NCI-H2196 treated with DMSO at 0.1 percent for 48 hours (cell line): ENCODE results near the gene ARID5B.

Source experiments
- DNase-seq: peaks from one replicate; lab custom pipeline; 2025; ENCODE audit not compliant: unreplicated experiment; lab: John Stamatoyannopoulos, UW

The ARID5B gene

GRCh38 chr10:61937631-61938351, 36.3 kb downstream of the ARID5B start:
- DNase-seq: no peak

GRCh38 chr10:61939902-61940301, 38.4 kb downstream of the ARID5B start:
- DNase-seq: no peak

GRCh38 chr10:61941202-61941681, 39.7 kb downstream of the ARID5B start:
- no peak for DNase-seq

GRCh38 chr10:61942604-61943461, 41.3 kb downstream of the ARID5B start:
- no peak for DNase-seq

GRCh38 chr10:61943674-61944378, 42.3 kb downstream of the ARID5B start:
- no peak for DNase-seq

GRCh38 chr10:61944410-61945147, 43.1 kb downstream of the ARID5B start:
- no peak for DNase-seq

GRCh38 chr10:61949687-61950086, 48.2 kb downstream of the ARID5B start:
- DNase-seq: no peak

- DNase-seq: no peak
Measured at GRCh38 chr10:61950449-61951143, 49.1 kb downstream of the ARID5B start.

GRCh38 chr10:61951144-61951483, 49.6 kb downstream of the ARID5B start:
- DNase-seq: no peak

GRCh38 chr10:61952028-61952674, 50.7 kb downstream of the ARID5B start:
- DNase-seq: no peak

- DNase-seq: no peak
Measured at GRCh38 chr10:61953183-61953582, 51.7 kb downstream of the ARID5B start.

GRCh38 chr10:61957806-61958205, 56.3 kb downstream of the ARID5B start:
- no peak for DNase-seq

- no peak for DNase-seq
Measured at GRCh38 chr10:61958311-61958710, 56.8 kb downstream of the ARID5B start.

GRCh38 chr10:61958805-61959204, 57.3 kb downstream of the ARID5B start:
- no peak for DNase-seq

GRCh38 chr10:61959814-61960213, 58.3 kb downstream of the ARID5B start:
- DNase-seq: no peak

- no peak for DNase-seq
Measured at GRCh38 chr10:61960396-61961120, 59.1 kb downstream of the ARID5B start.

- no peak for DNase-seq
Measured at GRCh38 chr10:61961278-61961677, 59.8 kb downstream of the ARID5B start.

GRCh38 chr10:61962971-61963370, 61.5 kb downstream of the ARID5B start:
- no peak for DNase-seq

GRCh38 chr10:61963669-61964058, 62.2 kb downstream of the ARID5B start:
- no peak for DNase-seq
